HEK293T (cell line): ENCODE results near the gene EDN3.

Experiments
- BHLHE40 ChIP-seq: fragments of 450-650 bp; IDR thresholded peaks from 2 replicates; pipeline ENCODE4 v1.6.1; 2016; ENCODE audit warnings: mild to moderate bottlenecking, moderate library complexity, borderline replicate concordance
- FOXK2 ChIP-seq: fragments of 450-650 bp; IDR thresholded peaks from 2 replicates; pipeline ENCODE4 v1.6.1; 2016; ENCODE audit warnings: mild to moderate bottlenecking
- FOXM1 ChIP-seq: fragments of 450-650 bp; IDR thresholded peaks from 2 replicates; pipeline ENCODE4 v1.6.1; 2017; ENCODE audit warnings: mild to moderate bottlenecking, borderline replicate concordance
- NFRKB ChIP-seq: fragments of 450-650 bp; IDR thresholded peaks from 2 replicates; pipeline ENCODE4 v1.6.1; 2016; ENCODE audit warnings: mild to moderate bottlenecking, moderate library complexity
- SP1 ChIP-seq: fragments of 450-650 bp; IDR thresholded peaks from 2 replicates; pipeline ENCODE4 v1.6.1; 2017
- SUZ12 ChIP-seq: fragments of 450-650 bp; IDR thresholded peaks from 2 replicates; pipeline ENCODE4 v1.6.1; 2016; ENCODE audit warnings: mild to moderate bottlenecking
- TARDBP ChIP-seq: fragments of 450-650 bp; IDR thresholded peaks from 2 replicates; pipeline ENCODE4 v1.6.1; 2016

GRCh38 chr20:59320426-59320825, 20.0 kb downstream of the EDN3 start:
- no peak for TF ChIP-seq FOXM1
- no peak for TF ChIP-seq SP1
- no peak for TF ChIP-seq TARDBP
- no peak for TF ChIP-seq SUZ12
- no peak for TF ChIP-seq BHLHE40
- TF ChIP-seq NFRKB: no peak
- no peak for TF ChIP-seq FOXK2
